Smooth muscle cell (in vitro differentiated cells): ENCODE results near the gene TPD52L1. TPM values are rescaled to one million over a fixed set of nuclear protein-coding genes. Genes with fewer than 3 reads are reported as not detected.
A peak's percentile ranks its signal among the peaks of the same experiment; 100 is the strongest.

Source experiments
- DNase-seq: peaks from one replicate; lab custom pipeline; 2025; ENCODE audit not compliant: unreplicated experiment; lab: John Stamatoyannopoulos, UW
- H2AFZ ChIP-seq: fragments of 200-600 bp; sonication (generic); 2 replicates; pipeline ENCODE4 v1.6.0; 2016; ENCODE audit warnings: antibody characterized with exemption, low read depth, mild to moderate bottlenecking
- H3F3A ChIP-seq: fragments of 200-600 bp; sonication (generic); 2 replicates; pipeline ENCODE4 v1.6.0; 2017; ENCODE audit warnings: antibody characterized with exemption, low read depth
- H3K27ac ChIP-seq: fragments of 200-600 bp; sonication (generic); 2 replicates; pipeline ENCODE4 v1.5.1; 2016; ENCODE audit warnings: low read depth, mild to moderate bottlenecking
- H3K27me3 ChIP-seq: fragments of 200-600 bp; sonication (generic); 2 replicates; pipeline ENCODE4 v1.6.1; 2016; ENCODE audit warnings: low read depth, mild to moderate bottlenecking
- H3K36me3 ChIP-seq: fragments of 200-600 bp; sonication (generic); 2 replicates; pipeline ENCODE4 v1.5.1; 2016; ENCODE audit warnings: low read depth
- H3K4me1 ChIP-seq: fragments of 200-600 bp; sonication (generic); 2 replicates; pipeline ENCODE4 v1.5.1; 2016; ENCODE audit warnings: low read depth
- H3K4me2 ChIP-seq: fragments of 200-600 bp; sonication (generic); 2 replicates; pipeline ENCODE4 v1.6.0; 2016; ENCODE audit warnings: mild to moderate bottlenecking
- H3K4me3 ChIP-seq: fragments of 200-600 bp; sonication (generic); 2 replicates; pipeline ENCODE4 v1.5.1; 2016; ENCODE audit warnings: mild to moderate bottlenecking
- H3K79me2 ChIP-seq: fragments of 200-600 bp; sonication (generic); 2 replicates; pipeline ENCODE4 v1.6.0; 2016; ENCODE audit warnings: low read depth, mild to moderate bottlenecking
- H3K9ac ChIP-seq: fragments of 200-600 bp; sonication (generic); 2 replicates; pipeline ENCODE4 v1.6.0; 2016; ENCODE audit warnings: low read depth
- H3K9me3 ChIP-seq: fragments of 200-600 bp; sonication (generic); replicated peaks from 2 replicates; pipeline ENCODE4 v1.5.1; 2016; ENCODE audit warnings: low read depth
- H4K20me1 ChIP-seq: fragments of 200-600 bp; sonication (generic); 2 replicates; pipeline ENCODE4 v1.6.0; 2016; ENCODE audit warnings: low read depth
- WGBS: methylation state at CpG from one replicate; pipeline ENCODE4 v1.1.7; 2016; ENCODE audit warnings: low lambda C conversion rate; 5-methylcytosine and 5-hydroxymethylcytosine counted together
- polyA plus RNA-seq: library from polyadenylated mRNA; unstranded; fragments of >200 nt; fragmentation: Nextera tagmentation; extraction: Ambion mirVana; gene quantifications from 2 replicates; pipeline ENCODE4 v1.2.1, GENCODE V29; 2016
- total RNA-seq: library from RNA; depleted of rRNA; stranded (reverse); fragments of >200 nt; gene quantifications from 2 replicates; pipeline ENCODE4 v1.2.3, GENCODE V29; 2014
- TF ChIP-seq, protein P1 (sequence below): fragments of 200-600 bp; sonication (generic); IDR thresholded peaks from 2 replicates; pipeline ENCODE4 v1.5.1; 2017; ENCODE audit warnings: borderline replicate concordance, mild to moderate bottlenecking, antibody characterized with exemption; ENCODE audit not compliant: insufficient read depth, poor library complexity, severe bottlenecking

Gene TPD52L1
- total and polyA plus RNA-seq, 2 experiments from 2014 or later, result 15.3 to 65.8 TPM

DNA sequence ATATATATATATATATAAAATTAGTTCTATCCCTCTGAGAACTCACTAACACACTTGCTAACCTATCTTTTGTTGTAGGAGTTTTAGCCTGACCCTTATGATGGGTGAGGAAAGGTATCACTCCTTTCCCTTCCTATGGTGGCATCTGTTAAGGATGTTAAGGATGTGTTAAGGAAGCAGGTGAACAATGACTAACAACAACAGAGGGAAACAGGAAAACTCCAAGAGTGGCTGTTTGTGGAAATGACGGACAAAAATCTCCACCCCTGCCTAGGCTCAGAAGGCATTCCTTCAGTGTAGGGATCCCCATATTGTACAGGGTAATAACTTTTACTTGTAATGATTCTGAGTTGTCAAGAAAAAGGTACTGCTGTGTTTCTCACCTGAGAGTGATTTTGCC, 8.8 kb upstream of the TPD52L1 start:
- TF ChIP-seq, protein P1, sequence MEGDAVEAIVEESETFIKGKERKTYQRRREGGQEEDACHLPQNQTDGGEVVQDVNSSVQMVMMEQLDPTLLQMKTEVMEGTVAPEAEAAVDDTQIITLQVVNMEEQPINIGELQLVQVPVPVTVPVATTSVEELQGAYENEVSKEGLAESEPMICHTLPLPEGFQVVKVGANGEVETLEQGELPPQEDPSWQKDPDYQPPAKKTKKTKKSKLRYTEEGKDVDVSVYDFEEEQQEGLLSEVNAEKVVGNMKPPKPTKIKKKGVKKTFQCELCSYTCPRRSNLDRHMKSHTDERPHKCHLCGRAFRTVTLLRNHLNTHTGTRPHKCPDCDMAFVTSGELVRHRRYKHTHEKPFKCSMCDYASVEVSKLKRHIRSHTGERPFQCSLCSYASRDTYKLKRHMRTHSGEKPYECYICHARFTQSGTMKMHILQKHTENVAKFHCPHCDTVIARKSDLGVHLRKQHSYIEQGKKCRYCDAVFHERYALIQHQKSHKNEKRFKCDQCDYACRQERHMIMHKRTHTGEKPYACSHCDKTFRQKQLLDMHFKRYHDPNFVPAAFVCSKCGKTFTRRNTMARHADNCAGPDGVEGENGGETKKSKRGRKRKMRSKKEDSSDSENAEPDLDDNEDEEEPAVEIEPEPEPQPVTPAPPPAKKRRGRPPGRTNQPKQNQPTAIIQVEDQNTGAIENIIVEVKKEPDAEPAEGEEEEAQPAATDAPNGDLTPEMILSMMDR, result no peak
- H4K20me1 ChIP-seq, result no peaks in the 10 kb centered on the region
- WGBS, result 97% methylated on average over 1 of the region's 1 CpG
- H3K27ac ChIP-seq, result no peak overlapping the region
- H3K4me3 ChIP-seq, result no peak overlapping the region
- no peaks in the 10 kb centered on the region for H3K36me3 ChIP-seq
- H3K9ac ChIP-seq, result no peak overlapping the region
- no peaks in the 10 kb centered on the region for H3K9me3 ChIP-seq
- H2AFZ ChIP-seq, result no peak overlapping the region
- H3F3A ChIP-seq, result no peaks in the 10 kb centered on the region
- no peak overlapping the region for H3K4me2 ChIP-seq
- no peaks in the 10 kb centered on the region for H3K4me1 ChIP-seq
- DNase-seq, result no peak
- no peaks in the 10 kb centered on the region for H3K27me3 ChIP-seq
- H3K79me2 ChIP-seq, result no peaks in the 10 kb centered on the region

- TF ChIP-seq, protein P1, result no peak
- DNase-seq, result no peak
- H4K20me1 ChIP-seq, result no peaks in the 10 kb centered on the region
- WGBS, result 49% methylated on average over 7 of the region's 7 CpGs
- no peak overlapping the region for H2AFZ ChIP-seq
- H3K79me2 ChIP-seq, result no peaks in the 10 kb centered on the region
- H3F3A ChIP-seq, result no peaks in the 10 kb centered on the region
- peaks cover 4% of the 10 kb centered on the region for H3K27me3 ChIP-seq
- H3K9ac ChIP-seq, result no peak overlapping the region
- peak overlapping the region; percentile 73 for H3K4me2 ChIP-seq
- no peaks in the 10 kb centered on the region for H3K36me3 ChIP-seq
- peak overlapping the region; percentile 75 for H3K27ac ChIP-seq
- H3K9me3 ChIP-seq, result no peaks in the 10 kb centered on the region
- H3K4me1 ChIP-seq, result no peaks in the 10 kb centered on the region
- H3K4me3 ChIP-seq, result no peak overlapping the region
These were observed 4.1 kb upstream of the TPD52L1 start for GRCh38 chr6:125149256-125150144.

DNA sequence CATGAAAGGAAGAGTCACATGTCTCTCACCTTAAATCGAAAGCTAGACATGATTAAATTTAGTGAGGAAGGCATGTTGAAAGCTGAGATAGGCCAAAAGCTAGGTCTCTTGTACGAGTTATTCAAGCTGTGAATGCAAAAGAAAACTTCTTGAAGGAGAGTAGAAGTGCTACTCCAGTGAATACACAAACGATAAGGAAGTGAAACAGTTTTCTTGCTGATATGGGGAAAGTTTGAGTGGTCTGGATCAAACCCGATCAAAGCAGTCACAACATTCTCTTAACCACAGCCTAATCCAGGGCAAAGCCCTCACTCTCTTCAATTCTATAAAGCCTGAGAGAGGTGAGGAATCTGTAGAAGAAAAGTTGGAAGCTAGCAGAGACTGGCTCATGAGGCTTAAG, 1.9 kb upstream of the TPD52L1 start:
- H3K36me3 ChIP-seq, result no peaks in the 10 kb centered on the region
- 71% methylated on average over 4 of the region's 4 CpGs for WGBS
- no peak overlapping the region for H3K9ac ChIP-seq
- H4K20me1 ChIP-seq, result no peaks in the 10 kb centered on the region
- no peak overlapping the region for H3K4me2 ChIP-seq
- TF ChIP-seq, protein P1, result no peak
- no peak overlapping the region for H3K27ac ChIP-seq
- H3K9me3 ChIP-seq, result no peaks in the 10 kb centered on the region
- DNase-seq, result no peak
- H3K27me3 ChIP-seq, result peaks cover 4% of the 10 kb centered on the region
- no peak overlapping the region for H3K4me3 ChIP-seq
- H3K79me2 ChIP-seq, result no peaks in the 10 kb centered on the region
- H3K4me1 ChIP-seq, result no peaks in the 10 kb centered on the region
- no peaks in the 10 kb centered on the region for H3F3A ChIP-seq
- H2AFZ ChIP-seq, result peak overlapping the region; percentile 32
